ENCODE results near the gene TMUB1.

Gene TMUB1

DNA sequence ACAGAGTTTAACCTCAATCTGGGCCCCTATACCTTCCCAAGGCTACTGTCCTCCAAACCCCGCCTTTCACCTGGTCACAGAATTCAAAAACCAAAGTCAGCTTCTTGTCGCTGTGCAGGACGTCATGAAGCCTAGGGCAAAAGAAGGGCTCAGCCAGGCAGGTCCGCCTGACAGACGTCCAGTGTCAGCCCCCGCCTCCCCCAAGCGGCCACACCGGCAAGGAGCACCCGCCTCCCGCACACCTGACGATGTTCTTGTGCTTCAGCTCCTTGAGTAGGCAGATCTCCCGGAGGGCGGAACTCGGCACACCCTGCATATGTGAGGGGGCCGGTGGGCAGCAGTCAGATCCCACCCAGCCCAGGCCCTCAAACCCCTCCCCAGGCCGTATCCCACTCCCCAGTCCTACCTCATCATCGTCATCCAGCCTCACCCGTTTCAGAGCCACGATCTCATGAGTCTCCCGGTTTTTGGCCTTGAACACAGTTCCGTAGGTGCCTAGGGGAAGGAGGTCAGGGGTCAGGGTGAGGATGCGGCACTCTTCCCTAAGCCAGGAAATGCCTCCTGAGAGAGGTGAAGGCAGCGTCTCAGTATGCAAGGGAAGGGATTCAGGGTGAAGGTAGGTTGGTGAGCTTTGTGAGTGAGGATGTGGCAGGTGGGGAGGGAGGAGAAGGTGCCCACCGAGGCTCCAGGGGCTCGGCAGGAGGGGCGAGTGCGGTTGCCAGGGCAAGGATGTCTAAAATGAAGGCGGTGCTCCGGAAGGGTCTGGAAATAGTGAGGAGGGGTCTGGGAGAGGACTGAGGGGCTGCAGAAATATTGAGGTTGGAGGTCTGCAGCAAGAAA lies 26.4 kb downstream of the TMUB1 start:
- H3K27ac ChIP-seq (ENCODE audit: low read depth, low read length) = no peak overlapping the region
- peaks cover 32% of the 10 kb centered on the region for H3K4me1 ChIP-seq (ENCODE audit: control insufficient read depth, insufficient read depth, low read length)
- peaks cover 22% of the 10 kb centered on the region for H3K27me3 ChIP-seq (ENCODE audit: control insufficient read depth, insufficient read depth, low read length)
- peak overlapping the region; percentile 29 for H3K9ac ChIP-seq (ENCODE audit: low read length)
- peak overlapping the region; percentile 86 for H3K4me3 ChIP-seq (ENCODE audit: low read depth, low read length)
- no peaks in the 10 kb centered on the region for H3K36me3 ChIP-seq (ENCODE audit: control insufficient read depth, insufficient read depth, low read length)
- H3K9me3 ChIP-seq (ENCODE audit: control insufficient read depth, insufficient read depth, low read depth, low read length) = no peaks in the 10 kb centered on the region

GRCh38 chr7:151056283-151056665 lies 27.0 kb downstream of the TMUB1 start:
- H3K9me3 ChIP-seq (ENCODE audit: control insufficient read depth, insufficient read depth, low read depth, low read length) = no peaks in the 10 kb centered on the region
- no peak overlapping the region for H3K9ac ChIP-seq (ENCODE audit: low read length)
- H3K36me3 ChIP-seq (ENCODE audit: control insufficient read depth, insufficient read depth, low read length) = no peaks in the 10 kb centered on the region
- peaks cover 27% of the 10 kb centered on the region for H3K27me3 ChIP-seq (ENCODE audit: control insufficient read depth, insufficient read depth, low read length)
- H3K27ac ChIP-seq (ENCODE audit: low read depth, low read length) = no peak overlapping the region
- peaks cover 26% of the 10 kb centered on the region for H3K4me1 ChIP-seq (ENCODE audit: control insufficient read depth, insufficient read depth, low read length)
- peak overlapping the region; percentile 86; the same call in 1 of the 2 replicates for H3K4me3 ChIP-seq (ENCODE audit: low read depth, low read length)

DNA sequence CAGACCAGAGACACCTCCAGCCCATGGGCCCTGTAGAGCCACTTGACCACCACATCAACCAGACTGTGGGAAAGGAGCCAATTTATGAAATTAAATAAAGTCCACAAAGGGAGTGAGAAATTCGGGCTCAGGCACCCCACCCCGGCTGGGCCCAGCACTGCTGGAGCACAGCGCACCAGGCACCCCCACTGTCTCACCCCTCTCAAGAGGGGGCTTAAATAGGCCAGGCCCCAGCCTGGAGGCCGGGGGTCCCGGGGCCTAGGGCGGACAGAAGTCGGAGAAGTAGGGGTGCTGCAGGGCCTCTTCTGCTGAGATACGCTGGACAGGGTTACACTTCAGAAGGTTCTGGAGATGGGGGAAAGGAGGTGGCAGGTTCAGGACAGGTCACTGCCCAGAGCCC lies 29.5 kb downstream of the TMUB1 start:
- Histone ChIP-seq H3K4me3 (ENCODE audit: low read depth, low read length) (no peak overlapping the region), H3K36me3 (ENCODE audit: control insufficient read depth, insufficient read depth, low read length) (no peaks in the 10 kb centered on the region), H3K27me3 (ENCODE audit: control insufficient read depth, insufficient read depth, low read length) (peaks cover 44% of the 10 kb centered on the region), H3K9me3 (ENCODE audit: control insufficient read depth, insufficient read depth, low read depth, low read length) (no peaks in the 10 kb centered on the region), H3K4me1 (ENCODE audit: control insufficient read depth, insufficient read depth, low read length) (peaks cover 16% of the 10 kb centered on the region), H3K9ac (ENCODE audit: low read length) (no peak overlapping the region), H3K27ac (ENCODE audit: low read depth, low read length) (no peak overlapping the region)

- Histone ChIP-seq H3K4me3 (ENCODE audit: low read depth, low read length) (no peak overlapping the region), H3K9me3 (ENCODE audit: control insufficient read depth, insufficient read depth, low read depth, low read length) (no peaks in the 10 kb centered on the region), H3K27me3 (ENCODE audit: control insufficient read depth, insufficient read depth, low read length) (peaks cover 44% of the 10 kb centered on the region), H3K9ac (ENCODE audit: low read length) (no peak overlapping the region), H3K4me1 (ENCODE audit: control insufficient read depth, insufficient read depth, low read length) (peaks cover 10% of the 10 kb centered on the region), H3K36me3 (ENCODE audit: control insufficient read depth, insufficient read depth, low read length) (no peaks in the 10 kb centered on the region), H3K27ac (ENCODE audit: low read depth, low read length) (no peak overlapping the region)
Observed at GRCh38 chr7:151053096-151053495, 30.2 kb downstream of the TMUB1 start.

- no peak overlapping the region for H3K27ac ChIP-seq (ENCODE audit: low read depth, low read length)
- no peaks in the 10 kb centered on the region for H3K9me3 ChIP-seq (ENCODE audit: control insufficient read depth, insufficient read depth, low read depth, low read length)
- peaks cover 35% of the 10 kb centered on the region for H3K27me3 ChIP-seq (ENCODE audit: control insufficient read depth, insufficient read depth, low read length)
- H3K4me1 ChIP-seq (ENCODE audit: control insufficient read depth, insufficient read depth, low read length) = peaks cover 2% of the 10 kb centered on the region; the same call in 1 of the 2 replicates
- H3K36me3 ChIP-seq (ENCODE audit: control insufficient read depth, insufficient read depth, low read length) = peaks cover 6% of the 10 kb centered on the region; the same call in 1 of the 2 replicates
- no peak overlapping the region for H3K9ac ChIP-seq (ENCODE audit: low read length)
- H3K4me3 ChIP-seq (ENCODE audit: low read depth, low read length) = peak overlapping the region; percentile 44
Observed at GRCh38 chr7:151051108-151051507, 32.2 kb downstream of the TMUB1 start.

GRCh38 chr7:151048911-151049463 lies 34.3 kb downstream of the TMUB1 start:
- peaks cover 32% of the 10 kb centered on the region for H3K27me3 ChIP-seq (ENCODE audit: control insufficient read depth, insufficient read depth, low read length)
- no peak overlapping the region for H3K4me3 ChIP-seq (ENCODE audit: low read depth, low read length)
- no peak overlapping the region for H3K9ac ChIP-seq (ENCODE audit: low read length)
- peaks cover 21% of the 10 kb centered on the region for H3K36me3 ChIP-seq (ENCODE audit: control insufficient read depth, insufficient read depth, low read length)
- H3K9me3 ChIP-seq (ENCODE audit: control insufficient read depth, insufficient read depth, low read depth, low read length) = no peaks in the 10 kb centered on the region
- H3K27ac ChIP-seq (ENCODE audit: low read depth, low read length) = no peak overlapping the region
- peaks cover 2% of the 10 kb centered on the region; the same call in 1 of the 2 replicates for H3K4me1 ChIP-seq (ENCODE audit: control insufficient read depth, insufficient read depth, low read length)

DNA sequence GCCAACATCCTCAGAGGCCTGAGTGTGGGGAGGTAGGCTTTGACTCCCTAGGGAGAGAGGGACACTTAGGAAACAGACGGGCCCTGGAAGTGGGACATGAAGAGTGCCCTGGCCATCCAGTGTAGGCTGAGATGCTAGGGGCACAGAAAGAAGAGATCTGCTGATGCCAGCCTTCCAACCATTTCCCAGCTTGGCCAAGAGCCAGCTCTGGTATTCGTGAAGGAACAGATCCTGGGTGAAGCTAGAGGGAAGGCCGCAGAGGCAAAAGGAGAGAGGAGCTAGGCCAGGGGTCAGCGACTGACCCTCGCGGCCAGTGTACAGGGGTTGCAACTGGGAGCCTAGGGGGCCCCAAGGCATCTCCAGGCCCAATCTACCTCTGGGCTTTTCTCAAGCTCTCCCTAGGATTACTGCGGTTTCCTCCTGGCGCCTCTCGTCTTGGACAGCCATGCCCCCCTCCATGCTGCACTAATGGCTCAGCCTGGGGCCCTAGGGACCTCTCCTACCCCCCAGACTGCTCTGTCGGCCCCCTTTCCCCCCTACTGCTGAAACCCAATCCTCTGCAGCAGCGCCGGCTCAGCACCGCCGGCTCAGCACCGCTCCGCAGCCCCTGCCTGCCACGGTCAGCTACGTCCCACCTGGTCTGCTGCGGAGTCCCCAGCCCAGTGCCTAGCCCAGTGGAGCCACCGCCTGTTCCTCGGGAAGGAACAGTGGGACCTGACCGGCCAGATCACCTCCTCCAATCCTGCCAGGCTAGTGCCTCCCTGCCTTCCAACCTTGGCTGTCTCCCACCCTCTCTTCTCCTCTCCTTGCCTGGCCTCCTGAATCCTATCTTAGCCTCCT lies 35.1 kb downstream of the TMUB1 start, which contains the start of gene ASIC3:
Gene ASIC3 (plus strand): TSS at position 556 of the 840 bp plus-strand sequence. CDS start 355 bp downstream, outside the sequence.
- Histone ChIP-seq H3K9ac (ENCODE audit: low read length) (no peak within 1 kb of the TSS), H3K9me3 (ENCODE audit: control insufficient read depth, insufficient read depth, low read depth, low read length) (no peaks in the 10 kb centered on the region), H3K36me3 (ENCODE audit: control insufficient read depth, insufficient read depth, low read length) (peaks cover 24% of the 10 kb centered on the region), H3K27ac (ENCODE audit: low read depth, low read length) (no peak within 1 kb of the TSS), H3K4me1 (ENCODE audit: control insufficient read depth, insufficient read depth, low read length) (peaks cover 2% of the 10 kb centered on the region; the same call in 1 of the 2 replicates), H3K27me3 (ENCODE audit: control insufficient read depth, insufficient read depth, low read length) (peaks cover 32% of the 10 kb centered on the region), H3K4me3 (ENCODE audit: low read depth, low read length) (no peak within 1 kb of the TSS)

DNA sequence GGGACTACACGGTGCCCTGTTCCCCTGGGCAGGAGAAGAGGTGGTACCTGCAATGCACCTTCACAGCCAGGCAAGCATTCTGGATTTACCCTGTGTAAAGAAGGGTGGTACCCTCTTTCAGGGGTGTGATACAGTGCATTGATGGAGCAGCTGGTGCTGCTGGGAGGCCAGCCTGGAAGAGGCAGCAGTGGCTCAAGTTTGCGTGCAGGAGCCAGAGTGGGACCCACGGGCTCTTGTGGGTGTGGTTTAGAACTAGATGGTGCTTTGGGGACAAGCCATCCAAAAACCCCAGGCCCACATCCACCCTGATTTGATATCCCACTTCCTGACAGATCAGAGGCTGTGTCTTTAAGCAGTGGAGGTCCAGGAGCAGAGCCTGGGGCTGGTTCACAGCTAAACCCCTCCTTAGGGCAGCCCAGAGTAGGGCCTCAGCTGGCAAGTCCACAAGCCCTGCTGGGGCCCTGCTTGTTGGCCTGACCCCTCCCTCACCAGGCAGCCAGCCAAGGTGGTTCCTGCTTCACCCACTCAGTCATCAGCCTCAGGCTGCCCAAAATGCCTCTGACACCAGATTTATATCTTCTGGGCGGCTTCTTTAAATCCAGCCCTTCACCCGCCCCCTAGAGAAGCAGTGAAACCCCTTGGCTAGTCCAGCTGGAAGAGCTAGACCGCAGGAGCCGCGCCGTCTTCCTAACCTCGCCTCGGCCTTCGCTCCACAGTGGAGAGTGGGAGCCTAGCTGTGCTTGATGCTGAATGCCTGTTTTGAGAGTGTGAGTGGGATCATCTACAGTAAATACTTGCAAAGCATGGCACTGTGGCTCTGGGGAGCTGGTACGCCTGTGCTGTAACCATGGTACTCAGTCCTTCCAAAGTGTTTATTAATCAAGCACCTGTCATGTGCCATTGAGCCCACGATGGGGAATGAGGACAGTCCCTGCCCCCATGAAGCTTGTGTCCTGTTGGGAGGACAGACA lies 36.4 kb downstream of the TMUB1 start:
- no peak overlapping the region for H3K4me3 ChIP-seq (ENCODE audit: low read depth, low read length)
- no peaks in the 10 kb centered on the region for H3K9me3 ChIP-seq (ENCODE audit: control insufficient read depth, insufficient read depth, low read depth, low read length)
- H3K27me3 ChIP-seq (ENCODE audit: control insufficient read depth, insufficient read depth, low read length) = peaks cover 22% of the 10 kb centered on the region
- 0 out of 2 replicates have a peak, but pooled peaks cover 2% of the 10 kb centered on the region for H3K4me1 ChIP-seq (ENCODE audit: control insufficient read depth, insufficient read depth, low read length)
- H3K9ac ChIP-seq (ENCODE audit: low read length) = no peak overlapping the region
- peaks cover 26% of the 10 kb centered on the region for H3K36me3 ChIP-seq (ENCODE audit: control insufficient read depth, insufficient read depth, low read length)
- H3K27ac ChIP-seq (ENCODE audit: low read depth, low read length) = no peak overlapping the region

DNA sequence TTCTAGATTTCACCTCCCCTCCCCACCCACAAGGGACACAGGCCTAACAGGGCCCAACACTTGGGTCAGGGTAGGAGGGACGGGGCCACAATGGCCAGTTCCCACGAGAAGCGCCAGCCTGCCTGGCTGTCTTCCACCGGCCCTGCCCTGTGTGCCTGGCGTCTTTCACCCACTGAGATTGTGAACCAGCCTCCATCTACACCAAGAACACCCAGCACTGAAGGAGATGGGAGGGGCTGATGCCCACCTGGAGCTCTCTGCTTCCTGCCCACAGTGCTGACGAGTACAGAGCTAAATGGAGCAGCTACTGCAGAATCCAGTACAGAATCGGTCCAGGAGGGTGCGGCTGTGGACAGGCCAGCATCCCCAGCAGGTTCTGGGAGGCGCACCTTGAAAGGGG lies 37.3 kb downstream of the TMUB1 start:
- Histone ChIP-seq H3K4me1 (ENCODE audit: control insufficient read depth, insufficient read depth, low read length) (0 out of 2 replicates have a peak, but pooled peaks cover 2% of the 10 kb centered on the region), H3K9me3 (ENCODE audit: control insufficient read depth, insufficient read depth, low read depth, low read length) (no peaks in the 10 kb centered on the region), H3K4me3 (ENCODE audit: low read depth, low read length) (no peak overlapping the region), H3K27me3 (ENCODE audit: control insufficient read depth, insufficient read depth, low read length) (peaks cover 17% of the 10 kb centered on the region), H3K36me3 (ENCODE audit: control insufficient read depth, insufficient read depth, low read length) (peaks cover 26% of the 10 kb centered on the region), H3K9ac (ENCODE audit: low read length) (no peak overlapping the region), H3K27ac (ENCODE audit: low read depth, low read length) (no peak overlapping the region)

DNA sequence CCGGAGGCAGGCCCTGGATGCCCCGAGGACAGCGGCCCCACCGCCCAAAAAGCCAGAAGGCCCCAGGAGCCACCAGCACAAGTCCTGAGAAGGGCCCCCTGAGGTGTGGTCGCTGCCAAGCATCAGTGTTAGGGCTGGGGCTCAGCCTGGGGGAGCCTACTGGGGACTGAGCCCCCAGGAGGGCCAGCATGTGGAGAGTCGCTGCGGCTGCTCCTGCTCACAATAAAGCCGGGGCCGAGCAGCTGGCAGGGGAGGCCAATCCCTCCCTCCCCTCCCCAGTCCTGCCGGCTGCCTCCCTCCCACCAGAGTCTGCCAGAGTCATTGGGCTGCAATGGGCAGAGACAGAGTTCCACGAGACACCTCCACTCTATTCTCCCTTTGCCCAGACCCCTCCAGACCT lies 38.0 kb downstream of the TMUB1 start:
- H3K27ac ChIP-seq (ENCODE audit: low read depth, low read length) = no peak overlapping the region
- peaks cover 26% of the 10 kb centered on the region for H3K36me3 ChIP-seq (ENCODE audit: control insufficient read depth, insufficient read depth, low read length)
- no peaks in the 10 kb centered on the region for H3K9me3 ChIP-seq (ENCODE audit: control insufficient read depth, insufficient read depth, low read depth, low read length)
- H3K9ac ChIP-seq (ENCODE audit: low read length) = no peak overlapping the region
- H3K27me3 ChIP-seq (ENCODE audit: control insufficient read depth, insufficient read depth, low read length) = peaks cover 10% of the 10 kb centered on the region
- no peaks in the 10 kb centered on the region for H3K4me1 ChIP-seq (ENCODE audit: control insufficient read depth, insufficient read depth, low read length)
- no peak overlapping the region for H3K4me3 ChIP-seq (ENCODE audit: low read depth, low read length)

Measured in HUES6 (cell line).